ENCODE results near the gene MADD. TPM values are rescaled to one million over a fixed set of nuclear protein-coding genes. Genes with fewer than 3 reads are reported as not detected.

The MADD gene
- total and polyA plus RNA-seq, 2 donors (not counting 3 experiments of a cell fraction or from before 2014, with no cell fraction given): 35.3 to 36.8 TPM

- Histone ChIP-seq H3K4me3 (replicated peaks in 1 of 3; ENCODE audit: insufficient read depth in 1 of 3, low read depth in 1 of 3, low read length in 3 of 3) (no peak overlapping the region), H3K4me2 (ENCODE audit: insufficient read depth, low read length) (no peak overlapping the region), H3K36me3 (ENCODE audit: control insufficient read depth in 2 of 2, extremely low read depth in 1 of 2, insufficient read depth in 2 of 2, low read length in 2 of 2) (no peaks in the 10 kb centered on the region), H3K27me3 (ENCODE audit: control insufficient read depth in 2 of 2, insufficient read depth in 2 of 2, low read length in 2 of 2) (no peaks in the 10 kb centered on the region), H3K4me1 (ENCODE audit: control insufficient read depth, extremely low read depth, insufficient read depth, low read length) (no peaks in the 10 kb centered on the region), H4K20me1 (replicated peaks; ENCODE audit: control insufficient read depth, extremely low read depth, insufficient read depth, low read length) (no peaks in the 10 kb centered on the region), H3K79me2 (ENCODE audit: control insufficient read depth, insufficient read depth, low read length) (no peaks in the 10 kb centered on the region), H3K27ac (ENCODE audit: insufficient read depth, low read depth, low read length) (no peak overlapping the region), H3K9me3 (replicated peaks; ENCODE audit: control insufficient read depth, insufficient read depth, low read length) (no peaks in the 10 kb centered on the region), H2AFZ (ENCODE audit: low read depth, low read length) (no peak overlapping the region), H3K9me1 (replicated peaks; ENCODE audit: control insufficient read depth, extremely low read depth, insufficient read depth, low read length) (no peaks in the 10 kb centered on the region), H3K9ac (replicated peaks; ENCODE audit: extremely low read depth, insufficient read depth, low read length) (no peak overlapping the region)
- no peak for FAIRE-seq
- ChIA-PET CTCF (interaction anchor here (1.1 kb wide), 1 partner anchor 18 kb away, joined by 3 read pairs; no protein-coding TSS in a partner anchor), POLR2A (no interaction called here)
- intact Hi-C loops (cut with micrococcal nuclease): no loop called here
- TF ChIP-seq MAX (IDR thresholded peaks at IDR 0.05; ENCODE audit: insufficient read depth, insufficient read length) (no peak), GATA2 (IDR thresholded peaks at IDR 0.05; ENCODE audit: insufficient read depth, insufficient read length, low read depth, low read length) (no peak), MYC (IDR thresholded peaks at IDR 0.05; ENCODE audit: low read depth, low read length) (no peak)
- TF ChIP-seq, protein P1, sequence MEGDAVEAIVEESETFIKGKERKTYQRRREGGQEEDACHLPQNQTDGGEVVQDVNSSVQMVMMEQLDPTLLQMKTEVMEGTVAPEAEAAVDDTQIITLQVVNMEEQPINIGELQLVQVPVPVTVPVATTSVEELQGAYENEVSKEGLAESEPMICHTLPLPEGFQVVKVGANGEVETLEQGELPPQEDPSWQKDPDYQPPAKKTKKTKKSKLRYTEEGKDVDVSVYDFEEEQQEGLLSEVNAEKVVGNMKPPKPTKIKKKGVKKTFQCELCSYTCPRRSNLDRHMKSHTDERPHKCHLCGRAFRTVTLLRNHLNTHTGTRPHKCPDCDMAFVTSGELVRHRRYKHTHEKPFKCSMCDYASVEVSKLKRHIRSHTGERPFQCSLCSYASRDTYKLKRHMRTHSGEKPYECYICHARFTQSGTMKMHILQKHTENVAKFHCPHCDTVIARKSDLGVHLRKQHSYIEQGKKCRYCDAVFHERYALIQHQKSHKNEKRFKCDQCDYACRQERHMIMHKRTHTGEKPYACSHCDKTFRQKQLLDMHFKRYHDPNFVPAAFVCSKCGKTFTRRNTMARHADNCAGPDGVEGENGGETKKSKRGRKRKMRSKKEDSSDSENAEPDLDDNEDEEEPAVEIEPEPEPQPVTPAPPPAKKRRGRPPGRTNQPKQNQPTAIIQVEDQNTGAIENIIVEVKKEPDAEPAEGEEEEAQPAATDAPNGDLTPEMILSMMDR (IDR thresholded peaks at IDR 0.05; ENCODE audit: extremely low read depth in 1 of 2, insufficient read depth in 1 of 2, low read depth in 1 of 2, low read length in 2 of 2): no peak
- DNase-seq (ENCODE audit: low read depth, low spot score): no peak
- dilution Hi-C loops (cut with MboI; ENCODE audit: extremely low pct_ligation_motif_present, low sequenced_read_pairs): no loop called here
- no TSS peak for BruUV-seq (replicated peaks)
Observed at GRCh38 chr11:47337229-47337924, 67.4 kb downstream of the MADD start.

Measured in endothelial cell of umbilical vein (primary cell).